Activated CD4-positive, alpha-beta T cell treated with anti-CD3 and anti-CD28 coated beads, Interleukin-2, amount 50 U/mL, for 4 hours (primary cell): Measurements from ENCODE around the gene SIRPG.
A peak's percentile ranks its signal among the peaks of the same experiment; 100 is the strongest.
"Not testable (repeated sequence)": the region's sequence is repeated elsewhere in the genome, so short reads cannot be mapped to it uniquely, and the experiment has no call there.

Experiments used
- DNase-seq, 2 experiments: peaks; one replicate each; pipeline ENCODE4 v3.0.0-alpha.2; 2020

SIRPG gene

DNA sequence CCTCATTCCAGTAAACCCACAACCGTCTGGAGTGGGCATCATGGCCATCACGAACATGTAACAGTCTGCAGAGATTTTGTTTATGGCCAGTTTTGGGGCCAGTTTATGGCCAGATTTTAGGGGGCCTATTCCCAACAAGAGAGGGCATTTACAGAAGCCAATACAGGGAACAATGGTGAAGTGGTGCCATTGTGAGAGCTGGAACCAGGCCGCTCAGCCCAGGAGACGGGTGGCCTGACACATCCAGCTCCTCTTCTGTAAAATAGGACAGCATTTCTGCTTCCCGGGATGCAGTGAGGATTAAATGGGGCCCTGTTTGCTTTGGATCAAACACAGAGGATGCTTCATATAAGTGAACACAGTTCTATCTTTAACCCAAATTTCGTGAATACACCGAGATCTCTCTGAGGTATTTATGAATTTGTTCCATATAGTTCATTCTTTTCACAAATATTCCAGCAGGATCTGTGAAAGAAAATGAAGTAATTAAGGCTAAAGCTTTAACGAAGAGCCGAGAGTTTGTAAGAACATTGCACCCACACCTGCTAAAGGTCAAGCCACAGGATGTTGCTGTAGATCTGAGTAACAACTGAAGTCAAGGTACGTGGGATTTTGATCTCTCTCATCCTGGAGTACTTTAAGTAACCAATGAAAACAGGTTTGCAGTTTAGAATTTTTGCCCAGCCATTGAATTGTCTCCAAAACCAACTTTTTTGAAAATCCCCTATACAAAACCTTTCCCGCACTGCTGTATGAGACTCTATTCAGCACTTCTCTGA, 14.5 kb upstream of the SIRPG start:
- peak in 1 of 2 experiments; percentile 23 for DNase-seq

- DNase-seq, result no peak
Measured at GRCh38 chr20:1669304-1669703, 11.7 kb upstream of the SIRPG start.

GRCh38 chr20:1667502-1668085, 10.0 kb upstream of the SIRPG start:
- DNase-seq, result no peak

GRCh38 chr20:1666802-1667201, 9.2 kb upstream of the SIRPG start:
- DNase-seq, result no peak

- DNase-seq, result no peak
Measured at GRCh38 chr20:1665345-1665744, 7.8 kb upstream of the SIRPG start.

- DNase-seq, result peak; percentile 41 to 46
Measured at GRCh38 chr20:1664911-1665310, 7.3 kb upstream of the SIRPG start.

DNA sequence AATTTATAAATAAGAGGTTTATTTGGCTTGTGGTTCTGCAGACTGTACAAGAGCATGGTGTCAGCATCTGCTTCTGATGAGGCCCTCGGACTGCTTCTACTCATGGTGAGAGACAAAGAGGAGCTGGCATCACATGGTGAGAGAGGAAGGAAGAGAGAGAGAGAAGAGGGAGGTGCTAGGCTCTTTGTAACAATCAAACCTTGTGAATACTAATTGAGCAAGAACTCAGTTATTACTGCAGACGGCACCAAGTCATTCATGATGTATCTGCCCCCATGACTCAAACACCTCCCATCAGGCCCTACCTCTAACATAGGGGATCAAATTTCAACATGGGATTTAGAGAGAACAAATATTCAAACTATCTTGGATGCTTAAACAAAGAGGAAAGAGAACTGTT, 6.3 kb upstream of the SIRPG start:
- no peak for DNase-seq

- no peak for DNase-seq
Measured at GRCh38 chr20:1661542-1662299, 4.1 kb upstream of the SIRPG start.

DNA sequence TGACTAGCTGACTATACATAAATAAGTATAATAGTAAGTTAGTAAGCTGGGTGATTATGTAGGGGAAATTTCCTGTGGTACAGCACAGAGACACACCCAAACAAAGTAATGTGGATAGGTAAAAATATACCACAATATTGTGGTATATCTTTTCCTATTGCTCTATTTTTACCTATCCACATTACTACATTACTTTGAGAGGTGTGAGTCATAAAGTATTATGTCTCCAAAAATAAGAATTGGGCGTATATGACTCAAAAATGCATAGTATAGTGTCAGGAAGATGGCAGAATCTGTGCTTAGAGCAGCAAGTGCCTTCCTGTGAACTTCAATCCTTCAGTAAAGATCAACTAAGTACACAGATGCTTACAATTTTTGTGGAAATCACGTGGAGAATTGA, 2.7 kb upstream of the SIRPG start:
- DNase-seq, result no peak

- DNase-seq, result no peak
Measured at GRCh38 chr20:1656844-1657243, 735 bp downstream of the SIRPG start.

DNA sequence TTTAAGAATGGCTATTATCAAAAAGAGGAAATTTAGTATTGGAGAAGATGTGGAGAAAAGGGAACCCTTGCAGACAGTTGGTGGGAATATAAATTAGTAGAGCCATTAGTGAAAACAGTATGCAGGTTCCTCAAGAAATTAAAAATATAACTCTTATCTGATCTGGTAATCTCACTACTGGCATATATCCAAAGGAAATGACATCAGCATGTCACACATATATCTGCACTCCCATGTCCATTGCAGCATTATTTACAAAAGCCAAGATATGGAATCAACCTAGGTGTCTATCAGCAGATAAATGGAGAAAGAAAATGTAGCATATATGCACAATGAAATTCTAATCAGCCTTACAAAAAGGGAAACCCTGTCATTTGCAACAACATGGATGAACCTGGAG, 2.6 kb downstream of the SIRPG start:
- no peak for DNase-seq

- DNase-seq, result no peak
Measured at GRCh38 chr20:1652960-1653359, 4.6 kb downstream of the SIRPG start.

- DNase-seq, result no peak
Measured at GRCh38 chr20:1652104-1652503, 5.5 kb downstream of the SIRPG start.

DNA sequence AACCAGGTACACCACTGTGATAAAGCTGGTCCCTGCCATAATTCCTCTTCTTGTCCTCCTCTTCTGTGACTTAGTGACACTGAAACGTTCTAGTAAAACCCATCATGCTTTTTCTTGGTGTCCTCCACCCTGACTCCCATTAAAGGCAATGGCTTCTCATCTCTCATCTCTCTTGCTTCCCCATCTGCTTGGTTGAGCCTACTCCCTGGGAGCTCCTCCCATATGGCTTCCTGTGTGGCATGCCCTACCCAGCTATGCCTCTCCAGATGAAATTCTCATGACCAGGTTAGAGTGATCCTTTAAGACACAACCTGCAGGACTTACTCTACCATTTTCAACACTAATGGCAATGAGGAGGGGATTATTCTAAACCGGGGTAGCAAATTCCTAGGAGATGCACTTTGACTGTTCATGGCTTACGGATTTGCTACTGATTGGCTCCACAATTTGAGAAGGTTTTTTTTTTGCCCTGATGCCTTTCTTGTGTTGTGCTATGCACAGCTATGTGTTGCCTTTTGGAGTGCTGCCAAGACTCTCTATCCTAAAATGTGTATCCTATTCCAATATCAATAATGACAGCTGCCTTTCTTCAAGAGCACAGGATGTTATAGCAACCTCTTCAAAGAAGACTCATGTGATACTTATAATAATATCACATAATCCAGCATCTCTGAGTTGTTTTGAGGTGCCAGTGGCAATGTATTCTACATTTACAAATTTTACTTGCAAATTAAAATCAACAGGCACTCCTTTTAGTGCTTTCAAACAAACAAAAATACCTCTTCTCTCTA, 6.1 kb downstream of the SIRPG start:
- no peak for DNase-seq

- no peak for DNase-seq
Measured at GRCh38 chr20:1648101-1648500, 9.5 kb downstream of the SIRPG start.

GRCh38 chr20:1646975-1647431, 10.6 kb downstream of the SIRPG start:
- DNase-seq, result peak in 1 of 2 experiments; percentile 14

DNA sequence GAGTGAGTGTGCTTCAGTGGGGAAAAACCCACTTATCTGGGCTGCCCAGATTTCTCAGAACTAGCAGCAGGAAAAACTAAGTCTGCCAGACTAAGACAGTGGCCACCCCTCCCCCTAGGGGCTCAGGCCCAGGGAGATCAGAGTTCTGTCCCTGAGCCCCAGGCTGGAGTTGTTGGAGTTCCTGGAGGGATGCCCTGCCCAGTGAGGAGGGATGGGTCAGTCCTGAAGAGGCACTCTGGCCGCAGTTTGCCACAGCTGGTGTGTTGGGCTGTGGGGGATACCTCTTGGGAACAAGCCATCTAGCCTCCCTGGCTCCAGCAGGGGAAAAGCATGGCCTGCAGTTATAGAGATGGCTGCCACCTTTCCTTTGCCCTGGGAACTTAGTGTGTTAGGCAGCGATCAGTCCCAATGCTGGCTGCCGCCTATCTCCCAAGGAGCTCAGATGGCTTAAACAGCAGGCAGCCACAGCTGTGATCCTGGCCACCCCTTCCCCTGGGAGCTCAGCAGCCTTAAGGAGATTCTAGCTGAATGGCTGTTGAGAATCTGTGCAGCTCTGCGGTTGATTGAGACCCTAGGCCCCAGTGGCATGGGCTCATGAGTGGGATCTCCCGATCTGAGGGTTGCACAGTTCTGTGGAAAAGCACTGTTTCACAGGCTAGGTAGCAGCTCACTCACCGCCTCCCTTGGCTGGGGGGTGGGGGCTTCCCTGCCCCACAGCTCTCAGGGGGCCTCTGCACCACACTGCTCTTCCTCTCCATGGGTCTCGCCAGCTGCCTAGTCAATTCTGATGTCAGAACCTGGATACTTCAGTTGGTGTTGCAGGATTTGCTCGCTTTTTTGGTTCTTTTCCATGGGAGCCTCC, 13.2 kb downstream of the SIRPG start:
- DNase-seq, result no peak

DNA sequence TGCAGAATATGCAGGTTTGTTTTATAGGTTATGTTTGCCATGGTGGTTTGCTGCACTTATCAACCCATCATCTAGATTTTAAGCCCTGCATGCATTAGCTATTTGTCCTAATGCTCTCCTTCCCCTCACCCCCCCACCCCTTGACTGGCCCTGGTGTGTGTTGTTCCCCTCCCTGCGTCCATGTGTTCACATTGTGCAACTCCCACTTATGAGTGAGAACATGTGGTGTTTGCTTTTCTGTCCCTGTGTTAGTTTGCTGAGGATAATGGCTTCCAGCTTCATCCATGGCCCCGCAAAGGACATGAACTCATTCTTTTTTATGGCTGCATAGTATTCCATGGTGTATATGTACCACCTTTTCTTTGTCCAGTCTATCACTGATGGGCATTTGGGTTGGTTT, 18.9 kb downstream of the SIRPG start:
- not testable (repeated sequence) for DNase-seq

DNA sequence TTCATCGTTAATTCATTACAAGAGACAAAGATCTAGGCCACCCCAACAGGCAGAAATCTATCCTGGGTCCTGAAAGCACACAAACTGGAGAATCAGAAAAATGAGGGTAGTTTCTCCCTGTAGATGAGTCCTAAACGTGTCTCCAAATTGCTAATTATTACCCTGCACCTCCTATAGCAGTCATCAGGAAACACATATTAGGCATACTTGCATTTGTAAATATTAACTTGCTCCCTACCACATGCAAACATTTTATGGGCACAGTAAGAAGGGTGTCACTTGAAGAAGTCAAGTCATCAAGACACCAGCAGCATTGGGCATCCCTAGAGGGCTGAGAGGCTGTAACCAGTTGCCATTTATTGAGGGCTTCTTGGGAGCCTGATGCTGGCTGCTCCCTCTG, 19.8 kb downstream of the SIRPG start:
- DNase-seq, result no peak

DNA sequence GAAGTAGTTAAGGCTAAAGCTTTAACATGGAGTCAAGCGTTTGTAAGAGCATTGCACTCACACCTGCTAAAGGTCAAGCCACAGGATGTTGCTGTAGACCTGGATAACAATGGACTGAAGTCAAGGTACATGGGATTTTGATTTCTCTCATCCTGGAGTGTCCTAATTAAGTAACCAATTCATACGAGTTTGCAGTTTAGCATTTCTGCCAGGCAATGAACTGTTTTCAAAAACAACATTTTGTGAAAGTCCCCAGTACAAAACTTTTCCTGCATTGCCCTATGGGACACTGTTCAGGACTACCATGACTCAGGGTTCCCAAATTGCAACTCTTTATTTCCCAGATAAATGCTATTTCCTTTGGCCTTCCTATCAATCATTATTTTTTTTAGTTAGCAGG, 20.4 kb downstream of the SIRPG start:
- DNase-seq, result no peak

GRCh38 chr20:1636621-1637020, 21.0 kb downstream of the SIRPG start:
- no peak for DNase-seq
